RWPE2 (cell line): ENCODE results near the gene TCF7L2.

ENCODE experiments used
- ATAC-seq: fragments of 200-7000 bp; cut with Tn5 transposase; 3 replicates; pipeline ENCODE4 v1.9.1; 2021; ENCODE audit warnings: low read depth
- DNase-seq: peaks from one replicate; pipeline ENCODE4 v3.0.0-alpha.2; 2020; ENCODE audit warnings: low spot score
- H3K27ac ChIP-seq: fragments of 450-650 bp; 2 replicates; pipeline ENCODE4 v1.5.1; 2017; ENCODE audit warnings: mild to moderate bottlenecking; ENCODE audit not compliant: poor library complexity, severe bottlenecking
- H3K27me3 ChIP-seq: fragments of 250-450 bp; sonication (Bioruptor Pico); 2 replicates; pipeline ENCODE4 v1.5.1; 2021; ENCODE audit warnings: mild to moderate bottlenecking, moderate library complexity; ENCODE audit not compliant: insufficient read depth, poor library complexity, severe bottlenecking
- H3K36me3 ChIP-seq: fragments of 250-450 bp; sonication (Bioruptor Pico); 2 replicates; pipeline ENCODE4 v1.5.1; 2020; ENCODE audit warnings: low read depth, mild to moderate bottlenecking, moderate library complexity
- H3K4me1 ChIP-seq: fragments of 250-450 bp; sonication (Bioruptor Pico); 2 replicates; pipeline ENCODE4 v1.5.1; 2021; ENCODE audit warnings: mild to moderate bottlenecking, moderate library complexity; ENCODE audit not compliant: insufficient read depth, poor library complexity, severe bottlenecking
- H3K4me3 ChIP-seq: fragments of 250-450 bp; sonication (Bioruptor Pico); 2 replicates; pipeline ENCODE4 v1.5.1; 2021; ENCODE audit warnings: mild to moderate bottlenecking, moderate library complexity; ENCODE audit not compliant: severe bottlenecking
- H3K9me3 ChIP-seq: fragments of 250-450 bp; sonication (Bioruptor Pico); 2 replicates; pipeline ENCODE4 v1.5.1; 2021; ENCODE audit warnings: mild to moderate bottlenecking, moderate library complexity; ENCODE audit not compliant: severe bottlenecking
- TF ChIP-seq, protein P1 (sequence below): fragments of 450-650 bp; IDR thresholded peaks from one replicate; pipeline ENCODE4 v1.5.1; 2017; ENCODE audit warnings: mild to moderate bottlenecking, moderate library complexity; ENCODE audit not compliant: poor library complexity, severe bottlenecking

TCF7L2 gene

DNA sequence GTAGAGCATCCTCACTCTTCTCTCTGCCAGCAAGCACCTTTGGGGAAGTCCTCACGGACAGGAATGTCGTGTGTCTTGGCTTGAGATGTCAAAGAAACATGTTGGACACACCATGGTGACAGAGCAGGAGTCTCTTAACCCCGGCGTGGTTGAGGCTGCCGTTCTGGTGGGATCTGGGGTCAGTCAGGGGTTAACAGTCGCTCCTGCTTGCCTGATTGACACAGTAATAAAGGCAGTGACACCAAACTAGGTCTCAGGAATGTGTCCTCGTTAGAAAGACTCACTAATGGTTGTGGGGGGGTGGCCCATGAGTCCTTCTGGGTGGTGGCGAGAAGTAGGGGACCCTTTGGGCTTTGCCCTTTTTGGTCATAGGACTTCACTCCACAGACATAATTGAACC is 69.0 kb downstream of the TCF7L2 start:
- Histone ChIP-seq H3K4me1 (no peaks in the 10 kb centered on the region), H3K36me3 (0 out of 2 replicates have a peak, but pooled peaks cover 3% of the 10 kb centered on the region), H3K27ac (no peak overlapping the region), H3K4me3 (no peak overlapping the region), H3K9me3 (no peaks in the 10 kb centered on the region), H3K27me3 (no peaks in the 10 kb centered on the region)
- ATAC-seq (no peak), DNase-seq (no peak)
- TF ChIP-seq, protein P1, sequence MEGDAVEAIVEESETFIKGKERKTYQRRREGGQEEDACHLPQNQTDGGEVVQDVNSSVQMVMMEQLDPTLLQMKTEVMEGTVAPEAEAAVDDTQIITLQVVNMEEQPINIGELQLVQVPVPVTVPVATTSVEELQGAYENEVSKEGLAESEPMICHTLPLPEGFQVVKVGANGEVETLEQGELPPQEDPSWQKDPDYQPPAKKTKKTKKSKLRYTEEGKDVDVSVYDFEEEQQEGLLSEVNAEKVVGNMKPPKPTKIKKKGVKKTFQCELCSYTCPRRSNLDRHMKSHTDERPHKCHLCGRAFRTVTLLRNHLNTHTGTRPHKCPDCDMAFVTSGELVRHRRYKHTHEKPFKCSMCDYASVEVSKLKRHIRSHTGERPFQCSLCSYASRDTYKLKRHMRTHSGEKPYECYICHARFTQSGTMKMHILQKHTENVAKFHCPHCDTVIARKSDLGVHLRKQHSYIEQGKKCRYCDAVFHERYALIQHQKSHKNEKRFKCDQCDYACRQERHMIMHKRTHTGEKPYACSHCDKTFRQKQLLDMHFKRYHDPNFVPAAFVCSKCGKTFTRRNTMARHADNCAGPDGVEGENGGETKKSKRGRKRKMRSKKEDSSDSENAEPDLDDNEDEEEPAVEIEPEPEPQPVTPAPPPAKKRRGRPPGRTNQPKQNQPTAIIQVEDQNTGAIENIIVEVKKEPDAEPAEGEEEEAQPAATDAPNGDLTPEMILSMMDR = no peak

DNA sequence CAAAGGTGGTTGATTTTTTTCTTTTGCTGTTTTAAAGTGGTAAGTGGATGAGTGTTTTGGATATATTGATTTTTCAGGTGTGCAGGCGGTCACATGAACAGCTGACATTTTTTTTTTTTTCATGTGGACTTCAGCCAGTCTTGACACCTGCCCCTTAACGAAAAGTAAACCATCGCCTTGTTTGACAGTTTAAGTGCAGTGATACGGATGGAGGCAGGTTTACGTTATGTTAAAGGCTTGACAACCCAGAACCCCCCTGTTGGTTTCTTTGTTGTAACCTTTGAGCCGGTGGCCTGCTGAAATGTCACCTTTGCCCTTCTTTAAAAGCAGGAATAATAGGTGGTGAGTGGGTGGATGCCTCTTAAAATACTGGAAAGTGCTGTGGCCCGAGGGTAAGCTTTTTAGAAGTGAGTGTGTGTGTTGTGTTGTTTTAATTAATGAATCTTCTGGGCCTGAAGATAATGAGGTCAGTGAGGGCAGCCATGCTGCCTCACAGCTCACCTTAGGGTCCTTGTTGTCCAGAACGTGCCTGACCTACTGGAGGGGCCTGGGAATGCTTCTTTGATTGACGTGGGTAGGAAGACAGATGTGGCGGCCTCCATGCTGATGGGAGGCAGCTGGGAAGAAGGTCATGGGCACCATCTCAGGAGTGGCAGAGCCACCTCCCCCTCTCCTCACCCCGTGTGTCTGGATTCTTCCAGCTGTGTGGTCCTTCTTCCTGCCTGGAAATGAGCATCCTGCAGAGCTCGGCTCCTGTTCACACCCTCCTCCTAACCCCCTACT is 69.8 kb downstream of the TCF7L2 start:
- H3K9me3 ChIP-seq = no peaks in the 10 kb centered on the region
- TF ChIP-seq, protein P1 = no peak
- DNase-seq = no peak
- H3K36me3 ChIP-seq = 0 out of 2 replicates have a peak, but pooled peaks cover 3% of the 10 kb centered on the region
- no peak overlapping the region for H3K27ac ChIP-seq
- no peak overlapping the region for H3K4me3 ChIP-seq
- H3K27me3 ChIP-seq = no peaks in the 10 kb centered on the region
- no peak for ATAC-seq
- no peaks in the 10 kb centered on the region for H3K4me1 ChIP-seq

DNA sequence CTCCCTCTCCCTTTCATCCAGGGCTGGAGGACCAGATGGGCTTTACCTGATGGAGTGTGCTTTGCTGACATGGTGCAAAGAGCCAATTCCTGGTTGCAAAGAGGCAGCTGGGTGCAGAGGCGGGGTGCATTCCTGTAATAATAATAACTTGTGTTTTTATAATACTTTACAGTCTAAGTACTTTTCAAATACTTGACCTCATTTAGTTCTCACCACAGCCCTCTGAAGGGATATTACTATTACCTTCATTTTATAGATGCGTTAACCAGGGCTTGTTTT is 70.4 kb downstream of the TCF7L2 start:
- Histone ChIP-seq H3K27me3 (no peaks in the 10 kb centered on the region), H3K4me1 (no peaks in the 10 kb centered on the region), H3K9me3 (no peaks in the 10 kb centered on the region), H3K36me3 (0 out of 2 replicates have a peak, but pooled peaks cover 3% of the 10 kb centered on the region), H3K4me3 (no peak overlapping the region), H3K27ac (no peak overlapping the region)
- DNase-seq = no peak
- no peak for ATAC-seq
- TF ChIP-seq, protein P1 = no peak

DNA sequence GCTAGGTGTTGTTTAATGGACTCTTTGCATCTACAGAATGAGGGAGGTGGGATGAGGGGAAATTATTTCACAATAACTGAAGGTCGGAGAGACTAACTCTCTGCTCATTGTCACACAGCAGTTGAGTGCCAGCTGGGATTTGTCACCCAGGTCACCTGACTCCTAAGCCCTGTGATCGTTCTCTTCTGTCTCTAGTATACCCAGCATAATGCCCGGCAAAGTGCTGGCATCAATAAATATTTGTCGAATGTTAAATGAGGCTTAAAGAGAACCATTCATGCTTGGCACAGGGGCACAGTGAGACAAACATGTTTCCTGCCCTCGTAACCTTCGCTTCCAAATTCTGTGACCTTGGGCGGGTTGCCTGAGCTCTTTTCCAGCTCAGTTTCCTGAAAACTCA is 70.8 kb downstream of the TCF7L2 start:
- Histone ChIP-seq H3K27me3 (no peaks in the 10 kb centered on the region), H3K4me3 (no peak overlapping the region), H3K9me3 (no peaks in the 10 kb centered on the region), H3K4me1 (no peaks in the 10 kb centered on the region), H3K36me3 (0 out of 2 replicates have a peak, but pooled peaks cover 3% of the 10 kb centered on the region), H3K27ac (no peak overlapping the region)
- TF ChIP-seq, protein P1 = no peak
- DNase-seq = no peak
- no peak for ATAC-seq
